ENCODE measurements around the gene GCM1.

GCM1 gene

GRCh38 chr6:53148684-53149083 lies at the start of gene GCM1:
TSS of gene GCM1 (minus strand) at chr6:53148841. CDS start at chr6:53145632, 3,209 bp downstream.
- DNase-seq (ENCODE audit: low spot score): no peak
- TF ChIP-seq, protein P1, sequence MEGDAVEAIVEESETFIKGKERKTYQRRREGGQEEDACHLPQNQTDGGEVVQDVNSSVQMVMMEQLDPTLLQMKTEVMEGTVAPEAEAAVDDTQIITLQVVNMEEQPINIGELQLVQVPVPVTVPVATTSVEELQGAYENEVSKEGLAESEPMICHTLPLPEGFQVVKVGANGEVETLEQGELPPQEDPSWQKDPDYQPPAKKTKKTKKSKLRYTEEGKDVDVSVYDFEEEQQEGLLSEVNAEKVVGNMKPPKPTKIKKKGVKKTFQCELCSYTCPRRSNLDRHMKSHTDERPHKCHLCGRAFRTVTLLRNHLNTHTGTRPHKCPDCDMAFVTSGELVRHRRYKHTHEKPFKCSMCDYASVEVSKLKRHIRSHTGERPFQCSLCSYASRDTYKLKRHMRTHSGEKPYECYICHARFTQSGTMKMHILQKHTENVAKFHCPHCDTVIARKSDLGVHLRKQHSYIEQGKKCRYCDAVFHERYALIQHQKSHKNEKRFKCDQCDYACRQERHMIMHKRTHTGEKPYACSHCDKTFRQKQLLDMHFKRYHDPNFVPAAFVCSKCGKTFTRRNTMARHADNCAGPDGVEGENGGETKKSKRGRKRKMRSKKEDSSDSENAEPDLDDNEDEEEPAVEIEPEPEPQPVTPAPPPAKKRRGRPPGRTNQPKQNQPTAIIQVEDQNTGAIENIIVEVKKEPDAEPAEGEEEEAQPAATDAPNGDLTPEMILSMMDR (IDR thresholded peaks at IDR 0.05; ENCODE audit: extremely low read depth, missing control alignments): no peak

- TF ChIP-seq, protein P1 (IDR thresholded peaks at IDR 0.05; ENCODE audit: extremely low read depth, missing control alignments): no peak
- no peak for DNase-seq (ENCODE audit: low spot score)
Measured at GRCh38 chr6:53197553-53197952, 48.9 kb upstream of the GCM1 start.

- TF ChIP-seq, protein P1 (IDR thresholded peaks at IDR 0.05; ENCODE audit: extremely low read depth, missing control alignments): no peak
- DNase-seq (ENCODE audit: low spot score): no peak
Measured at GRCh38 chr6:53195048-53195447, 46.4 kb upstream of the GCM1 start.

- TF ChIP-seq, protein P1 (IDR thresholded peaks at IDR 0.05; ENCODE audit: extremely low read depth, missing control alignments): no peak
- no peak for DNase-seq (ENCODE audit: low spot score)
Measured at GRCh38 chr6:53192682-53193188, 44.1 kb upstream of the GCM1 start.

GRCh38 chr6:53189554-53189953 lies 40.9 kb upstream of the GCM1 start:
- DNase-seq (ENCODE audit: low spot score): no peak
- TF ChIP-seq, protein P1 (IDR thresholded peaks at IDR 0.05; ENCODE audit: extremely low read depth, missing control alignments): no peak

- DNase-seq (ENCODE audit: low spot score): no peak
- TF ChIP-seq, protein P1 (IDR thresholded peaks at IDR 0.05; ENCODE audit: extremely low read depth, missing control alignments): no peak
Measured at GRCh38 chr6:53188833-53189232, 40.2 kb upstream of the GCM1 start.

GRCh38 chr6:53180678-53181077 lies 32.0 kb upstream of the GCM1 start:
- TF ChIP-seq, protein P1 (IDR thresholded peaks at IDR 0.05; ENCODE audit: extremely low read depth, missing control alignments): no peak
- no peak for DNase-seq (ENCODE audit: low spot score)
